HTR-8/SVneo (cell line): ENCODE measurements around the gene XPO5.
"Not testable (repeated sequence)": the region's sequence is repeated elsewhere in the genome, so short reads cannot be mapped to it uniquely, and the experiment has no call there.

ENCODE experiments used
- DNase-seq: peaks from one replicate; pipeline ENCODE4 v3.0.0; 2011; ENCODE audit warnings: low spot score, mixed read lengths; ENCODE audit not compliant: insufficient read length
- FAIRE-seq: peaks from 2 replicates; lab custom pipeline; 2011; peaks lifted over from hg19 to GRCh38; lab: Jason Lieb, UNC

The XPO5 gene

DNA sequence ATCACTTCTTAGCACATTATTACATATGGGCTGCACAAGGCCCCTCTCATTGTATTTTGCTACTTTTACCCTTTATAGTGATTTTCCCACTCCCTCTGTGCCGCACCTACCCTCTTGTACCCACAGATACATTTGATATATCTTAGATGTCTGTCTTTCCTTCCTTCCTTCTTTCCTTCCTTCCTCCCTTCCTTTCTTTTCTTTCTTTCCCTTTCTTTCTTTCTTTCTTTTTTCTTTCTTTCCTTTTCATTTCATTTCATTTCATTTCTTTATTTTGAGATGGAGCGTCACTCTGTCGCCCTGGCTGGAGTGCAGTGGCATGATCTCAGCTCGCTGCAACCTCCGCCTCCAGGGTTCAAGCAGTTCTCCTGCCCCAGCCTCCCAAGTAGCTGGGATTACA is 12.4 kb upstream of the XPO5 start:
- FAIRE-seq = no peak
- no peak for DNase-seq

DNA sequence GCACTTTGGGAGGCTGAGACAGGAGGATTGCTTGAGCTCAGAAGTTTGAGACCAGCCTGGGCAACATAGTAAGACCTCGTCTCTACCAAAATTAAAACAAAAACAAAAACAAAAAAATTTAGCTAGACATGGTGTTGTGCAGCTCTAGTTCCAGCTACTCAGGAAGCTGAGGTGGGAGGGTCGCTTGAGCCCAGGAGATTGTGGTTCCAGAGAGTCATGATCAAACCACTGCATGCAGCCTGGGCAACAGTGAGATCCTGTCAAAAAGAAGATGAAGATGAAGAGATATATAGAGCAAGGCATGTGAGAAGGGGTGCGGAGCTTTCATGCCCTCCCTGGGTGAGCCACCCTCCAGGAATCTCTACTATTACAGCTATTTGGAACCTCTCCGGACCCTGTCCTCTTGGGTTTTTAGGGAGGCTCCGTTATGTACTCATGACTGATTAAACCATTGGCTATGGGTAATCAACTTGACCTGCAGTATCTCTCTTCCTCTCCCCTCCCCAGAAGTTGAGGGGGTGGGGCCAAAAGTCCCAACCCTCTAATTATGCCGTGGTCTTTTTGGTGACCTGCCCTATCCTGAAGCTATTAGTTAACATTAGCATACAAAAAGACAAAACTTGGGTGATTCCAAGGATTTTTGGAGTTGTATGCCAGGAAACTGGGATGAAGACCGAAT is 9.2 kb upstream of the XPO5 start:
- no peak for FAIRE-seq

DNA sequence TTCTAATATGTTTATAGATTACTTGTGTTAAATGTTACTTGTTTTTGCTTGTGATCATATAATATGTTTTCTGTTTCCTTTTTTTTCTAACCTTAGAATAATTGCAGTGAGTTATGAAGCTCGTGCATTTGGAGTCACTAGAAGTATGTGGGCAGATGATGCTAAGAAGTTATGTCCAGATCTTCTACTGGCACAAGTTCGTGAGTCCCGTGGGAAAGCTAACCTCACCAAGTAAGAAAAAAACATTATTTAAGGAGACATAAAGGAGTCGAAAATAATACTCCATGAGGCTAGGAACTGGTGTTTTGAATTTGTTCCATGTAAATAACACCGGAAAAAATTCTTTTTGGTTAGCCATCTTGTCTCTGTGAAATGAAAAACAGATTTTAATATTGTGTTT is 7.1 kb upstream of the XPO5 start:
- DNase-seq = no peak
- no peak for FAIRE-seq

More for the DNA sequence above, 9.2 kb upstream of the XPO5 start:
- DNase-seq = no peak

DNA sequence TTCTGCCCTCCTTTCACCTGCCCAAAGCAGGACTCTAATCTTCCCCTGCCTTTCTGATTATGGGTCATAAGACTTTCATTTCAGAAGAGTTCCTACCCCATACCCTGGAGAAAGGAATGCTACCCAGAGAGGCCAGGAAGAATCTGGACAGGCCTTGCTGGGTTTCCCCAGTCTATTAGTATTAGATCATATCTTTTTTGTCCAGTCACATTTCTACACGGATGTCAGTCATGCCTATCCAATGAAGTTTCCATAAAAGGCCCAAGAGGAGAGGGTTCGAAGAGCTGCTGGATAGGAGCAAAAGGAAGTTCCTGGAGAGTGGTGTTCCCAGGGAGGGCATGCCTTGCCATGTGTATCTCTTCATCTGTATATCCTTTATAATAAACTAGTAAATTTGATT is 3.3 kb upstream of the XPO5 start:
- FAIRE-seq = no peak

DNA sequence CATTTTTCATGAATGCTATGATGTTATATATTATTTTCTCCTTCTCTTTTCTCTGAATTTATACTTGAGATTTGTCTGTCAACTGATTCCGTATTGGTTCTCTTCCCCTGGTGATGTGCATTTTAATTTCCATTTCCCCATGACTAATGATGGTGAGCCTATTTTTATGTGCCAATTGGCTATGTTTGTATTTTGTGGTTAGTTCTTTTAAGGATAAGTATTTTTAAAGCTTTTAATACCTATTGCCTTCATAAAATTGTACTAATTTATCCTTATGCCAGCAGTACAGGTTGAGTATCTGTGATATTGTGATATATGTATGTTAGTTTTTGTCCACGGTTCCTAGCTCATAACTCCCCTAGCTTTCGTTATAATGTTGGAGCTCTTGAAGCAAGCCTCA is 2.9 kb upstream of the XPO5 start:
- no peak for FAIRE-seq
- no peak for DNase-seq

More for the DNA sequence above, 3.3 kb upstream of the XPO5 start:
- DNase-seq = no peak

DNA sequence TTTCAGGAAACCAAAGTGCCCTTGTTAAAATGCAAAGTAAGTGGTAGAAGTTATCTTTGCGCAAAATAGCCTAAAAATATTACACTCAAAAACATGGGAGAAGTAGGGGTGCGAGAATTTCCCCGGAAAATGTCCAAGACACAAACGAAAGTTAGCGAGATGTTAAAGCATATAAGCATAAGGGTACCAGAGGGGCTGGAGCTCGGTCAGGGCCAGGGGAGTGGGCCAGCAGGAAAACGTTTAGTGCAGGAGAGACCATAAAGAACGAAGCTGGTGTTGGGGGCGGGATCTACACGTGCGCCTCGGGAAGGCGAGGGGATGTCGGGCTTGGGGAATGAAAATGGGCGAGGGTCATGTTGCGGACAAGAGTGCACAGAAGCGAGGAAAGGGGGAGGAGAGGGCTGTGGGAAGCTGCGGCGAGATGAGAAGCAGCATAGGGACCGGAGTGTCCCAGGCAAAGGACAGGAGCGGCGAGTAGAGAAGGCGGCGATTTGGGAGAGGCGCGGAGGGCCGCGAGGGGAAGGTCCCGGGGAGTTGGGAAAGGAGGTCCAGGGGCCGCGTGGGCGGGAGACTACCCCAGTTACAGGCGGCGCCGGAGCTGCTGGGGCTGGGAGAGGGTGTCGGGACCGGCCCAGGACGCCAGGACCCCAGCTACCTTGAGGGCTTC is 600 bp downstream of the XPO5 start:
- DNase-seq (peak; percentile 49), FAIRE-seq (no peak)

DNA sequence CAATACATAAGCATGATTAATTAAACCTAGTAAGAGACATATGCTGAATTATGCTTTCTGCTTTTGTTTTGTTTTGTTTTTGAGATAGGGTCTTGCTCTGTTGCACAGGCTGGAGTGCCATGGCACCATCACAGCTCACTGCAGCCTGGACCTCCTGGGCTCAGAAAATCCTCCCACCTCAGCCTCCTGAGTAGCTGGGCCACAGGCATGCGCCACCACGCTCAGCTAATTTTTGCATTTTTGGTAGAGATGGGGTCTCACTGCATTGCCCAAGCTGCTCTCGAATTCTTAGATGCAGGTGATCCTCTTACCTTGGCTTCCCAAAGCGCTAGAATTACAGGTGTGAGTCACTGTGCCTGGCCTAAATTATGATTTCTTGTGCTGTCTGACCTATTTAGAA is 3.8 kb downstream of the XPO5 start:
- DNase-seq (no peak), FAIRE-seq (no peak)

DNA sequence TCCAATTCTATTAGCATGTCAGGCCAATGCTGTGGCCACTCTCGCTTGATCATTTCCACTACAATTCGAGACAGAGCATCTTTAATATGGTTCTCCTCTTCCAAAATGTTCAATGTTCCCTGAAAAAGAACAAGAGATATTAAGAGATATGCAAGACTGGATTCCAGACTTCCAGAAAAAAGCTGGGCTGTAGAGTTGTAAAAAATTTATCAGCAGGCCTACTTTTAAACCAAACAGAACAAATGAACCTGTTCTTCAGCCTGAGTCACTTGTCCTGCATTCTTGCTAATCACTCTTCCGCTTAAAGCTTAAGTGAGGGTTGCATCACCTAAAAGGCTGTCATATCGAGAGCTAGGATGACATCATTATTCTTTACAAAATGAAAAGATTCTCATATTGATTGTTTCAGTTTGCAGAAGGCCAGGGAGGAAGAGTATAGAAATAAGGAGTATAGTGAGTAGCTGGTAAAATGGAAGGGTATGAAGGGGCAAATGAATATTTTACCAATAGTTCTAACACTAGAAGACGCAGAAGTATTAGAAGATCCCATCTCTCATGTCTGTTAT is 4.9 kb downstream of the XPO5 start:
- DNase-seq (no peak), FAIRE-seq (no peak)

DNA sequence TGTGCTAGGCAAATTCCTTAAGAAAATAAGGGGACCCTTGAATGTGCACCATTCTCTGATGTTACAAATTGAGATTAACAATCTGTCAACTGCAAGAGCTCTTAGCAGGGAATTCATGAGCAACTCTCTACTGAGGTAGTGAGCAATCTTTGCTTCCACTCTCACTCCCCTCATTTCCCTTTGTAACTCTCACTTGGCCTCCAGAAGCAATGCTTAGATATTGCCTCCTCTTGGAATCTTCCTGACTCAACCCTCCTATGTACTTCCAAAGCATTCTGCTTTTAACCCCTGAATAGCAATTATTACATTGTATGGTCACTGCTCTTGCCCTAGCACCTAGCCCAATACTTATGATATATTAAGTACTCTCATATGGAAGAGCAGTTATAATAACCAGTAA is 16.5 kb downstream of the XPO5 start:
- DNase-seq (no peak), FAIRE-seq (no peak)

DNA sequence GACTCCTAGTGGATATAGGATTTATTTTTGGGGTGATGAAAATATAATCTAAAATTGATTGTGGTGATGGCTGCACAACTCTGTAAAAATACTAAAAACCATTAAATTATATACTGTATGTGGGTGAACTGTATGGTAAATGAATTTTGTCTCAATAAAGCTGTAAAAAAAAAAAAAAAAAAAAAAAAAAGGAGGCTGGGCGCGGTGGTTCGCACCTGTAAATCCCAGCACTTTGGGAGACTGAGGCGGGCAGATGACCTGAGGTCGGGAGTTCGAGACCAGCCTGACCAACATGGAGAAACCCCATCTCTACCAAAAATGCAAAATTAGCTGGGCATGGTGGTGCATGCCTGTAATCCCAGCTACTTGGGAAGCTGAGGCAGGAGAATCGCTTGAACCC is 18.2 kb downstream of the XPO5 start:
- FAIRE-seq = not testable (repeated sequence)

DNA sequence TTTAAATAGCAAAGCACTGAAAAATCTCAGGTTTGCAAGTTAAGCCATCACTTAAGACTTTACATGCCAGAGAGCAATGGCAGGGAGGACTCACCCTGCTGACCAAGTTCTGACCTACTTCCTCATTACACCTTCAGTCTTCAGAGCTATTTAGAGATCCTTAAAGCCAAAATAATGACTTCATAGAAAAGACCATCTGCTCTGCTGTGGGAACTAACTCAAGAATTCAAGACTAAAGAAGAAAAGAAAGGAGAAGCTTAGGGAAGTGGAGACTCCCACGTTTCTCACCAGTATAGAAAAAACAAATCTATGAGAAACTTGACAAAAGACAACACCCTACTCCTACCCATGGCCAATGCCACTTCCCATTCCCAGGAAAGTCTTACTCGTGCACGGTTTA is 28.6 kb downstream of the XPO5 start:
- no peak for DNase-seq
- FAIRE-seq = no peak

More for the DNA sequence above, 18.2 kb downstream of the XPO5 start:
- DNase-seq = not testable (repeated sequence)

DNA sequence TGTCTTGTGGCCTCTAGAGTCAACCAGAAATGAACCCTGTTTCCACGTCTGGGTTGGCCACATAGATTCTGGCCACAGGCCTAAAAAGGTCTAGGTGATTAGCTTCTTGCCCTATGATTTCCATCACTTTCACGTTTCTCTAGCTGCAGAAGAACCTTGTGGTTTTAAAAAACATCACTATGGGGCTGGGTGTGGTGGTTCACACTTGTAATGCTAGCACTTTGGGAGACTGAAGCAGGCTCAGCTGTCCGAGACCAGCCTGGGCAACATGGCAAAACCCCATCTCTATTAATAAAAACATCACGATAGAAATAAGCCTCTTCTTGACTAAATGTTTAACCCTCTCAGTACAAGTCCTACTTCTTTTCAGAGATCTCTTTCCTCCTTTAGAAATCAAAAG is 31.4 kb downstream of the XPO5 start:
- DNase-seq = no peak
- no peak for FAIRE-seq

DNA sequence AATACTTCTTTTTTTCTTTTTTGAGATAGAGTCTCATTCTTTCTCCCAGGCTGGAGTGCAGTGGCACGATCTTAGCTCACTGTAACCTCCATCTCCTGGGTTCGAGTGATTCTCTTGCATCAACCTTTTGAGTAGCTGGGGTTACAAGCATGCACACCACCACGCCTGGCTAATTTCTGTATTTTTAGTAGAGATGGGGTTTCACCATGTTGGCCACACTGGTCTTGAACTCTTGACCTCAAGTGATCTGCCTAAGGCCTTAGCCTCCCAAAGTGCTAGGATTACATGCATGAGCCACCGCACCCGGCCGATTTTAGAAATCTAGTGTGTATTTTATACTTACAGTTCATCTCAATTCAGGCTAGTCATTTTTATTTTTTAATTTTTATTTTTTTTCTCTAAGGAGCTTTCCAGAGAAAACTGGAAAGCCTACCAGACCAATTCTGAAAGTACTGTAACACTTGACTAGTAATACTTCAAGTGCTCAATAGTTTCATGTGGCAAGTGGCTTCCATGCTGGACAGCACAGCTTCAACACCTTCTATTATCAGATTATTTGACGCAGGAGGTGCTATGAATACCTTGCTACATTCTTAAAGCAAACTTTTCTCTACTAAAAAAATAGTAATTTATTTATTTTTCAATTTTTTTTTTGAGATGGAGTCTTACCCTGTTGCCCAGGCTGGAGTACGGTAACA is 33.9 kb downstream of the XPO5 start:
- FAIRE-seq (no peak), DNase-seq (no peak)

DNA sequence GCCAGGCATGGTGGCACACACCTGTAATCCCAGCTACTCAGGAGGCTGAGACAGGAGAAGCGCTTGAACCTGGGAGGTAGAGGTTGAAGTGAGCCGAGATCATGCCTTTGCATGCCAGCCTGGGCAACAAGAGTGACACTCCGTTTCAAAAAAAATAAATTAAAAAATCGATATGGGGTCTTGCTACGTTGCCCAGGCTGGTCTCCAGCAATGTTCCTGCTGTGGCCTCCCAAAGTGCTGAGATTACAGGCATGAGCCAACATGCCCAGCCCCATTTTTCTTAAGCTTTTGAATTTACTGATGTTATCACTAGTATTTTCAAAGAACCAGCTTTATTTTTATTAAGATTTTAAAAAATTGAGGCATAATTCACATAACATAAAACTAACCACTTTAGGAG is 35.3 kb downstream of the XPO5 start:
- DNase-seq = no peak

DNA sequence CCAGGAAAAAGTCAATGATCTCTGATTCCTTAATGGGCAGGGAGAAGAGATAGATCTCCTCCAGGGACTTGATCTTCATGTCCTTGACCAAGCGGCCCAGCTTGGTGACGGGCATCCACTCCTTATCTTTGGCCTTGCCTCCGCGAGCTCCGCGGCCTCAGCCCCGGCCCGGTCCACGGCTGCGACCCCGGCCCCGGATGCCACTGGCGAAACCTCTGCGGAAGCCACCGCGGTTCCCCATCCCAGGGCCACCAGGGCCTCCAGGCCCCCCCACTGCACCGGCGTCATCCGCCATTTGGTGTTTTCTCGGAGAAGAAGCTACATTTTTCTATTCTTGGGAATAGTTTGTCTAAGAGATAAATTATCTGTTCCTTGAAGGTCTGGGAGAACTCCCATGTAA is 36.4 kb downstream of the XPO5 start:
- not testable (repeated sequence) for FAIRE-seq, DNase-seq

More for the DNA sequence above, 35.3 kb downstream of the XPO5 start:
- no peak for FAIRE-seq

DNA sequence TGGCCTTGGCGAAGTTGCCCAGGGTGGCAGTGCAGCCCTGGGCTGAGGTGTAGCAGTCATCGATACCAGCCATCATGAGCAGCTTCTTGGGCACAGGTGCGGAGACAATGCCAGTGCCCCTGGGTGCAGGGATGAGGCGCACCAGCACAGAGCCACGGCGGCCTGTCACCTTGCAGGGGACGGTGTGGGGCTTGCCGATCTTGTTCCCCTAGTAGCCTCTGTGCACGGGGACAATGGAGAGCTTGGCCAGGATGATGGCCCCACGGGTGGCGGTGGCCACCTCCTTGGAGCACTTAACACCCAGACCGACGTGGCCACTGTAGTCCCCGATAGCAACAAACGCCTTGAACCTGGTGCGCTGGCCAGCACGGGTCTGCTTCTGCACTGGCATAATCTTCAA is 36.9 kb downstream of the XPO5 start:
- not testable (repeated sequence) for FAIRE-seq, DNase-seq

DNA sequence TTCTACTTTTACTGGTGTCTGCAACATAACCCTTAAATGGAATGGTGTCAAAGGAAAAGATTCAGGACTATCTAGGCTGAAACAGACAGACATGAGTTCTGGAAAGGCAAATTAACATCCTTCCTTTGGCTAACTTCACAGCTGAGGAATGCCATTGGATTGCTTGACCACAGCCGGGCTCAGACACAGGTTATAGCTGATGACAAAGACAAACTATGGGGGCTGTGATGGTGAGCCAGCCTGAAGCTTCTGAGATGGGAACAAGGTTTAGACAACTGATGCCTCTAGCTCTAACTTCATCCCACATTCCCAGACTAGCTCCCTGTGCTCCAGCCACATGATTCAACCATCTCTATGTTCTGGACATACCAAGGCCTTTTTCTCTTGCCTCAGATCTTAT is 43.6 kb downstream of the XPO5 start:
- DNase-seq (no peak), FAIRE-seq (no peak)

DNA sequence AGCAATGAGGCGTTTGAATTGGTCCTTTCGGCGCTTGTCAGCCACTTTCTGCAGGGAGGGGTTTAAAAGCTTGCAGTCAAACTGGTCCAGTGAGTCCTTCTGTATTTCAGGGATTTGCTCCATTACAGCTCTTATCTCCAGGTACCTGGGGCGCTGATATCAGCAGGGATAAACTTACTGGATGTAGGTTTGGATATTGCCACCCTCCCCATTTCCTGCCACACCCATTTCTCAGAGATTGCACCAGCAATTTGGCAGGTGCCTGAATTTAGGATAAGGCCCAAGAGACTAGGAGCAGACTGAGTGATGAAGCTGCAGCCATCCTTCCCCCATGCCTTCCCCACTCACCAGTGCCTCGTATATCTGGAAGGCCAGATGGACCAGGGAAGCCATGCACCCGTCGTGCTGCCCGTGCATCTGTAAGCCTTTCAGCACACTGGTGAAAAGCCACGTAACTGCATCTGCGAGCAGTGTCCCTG is 51.3 kb downstream of the XPO5 start:
- DNase-seq (no peak), FAIRE-seq (no peak)

DNA sequence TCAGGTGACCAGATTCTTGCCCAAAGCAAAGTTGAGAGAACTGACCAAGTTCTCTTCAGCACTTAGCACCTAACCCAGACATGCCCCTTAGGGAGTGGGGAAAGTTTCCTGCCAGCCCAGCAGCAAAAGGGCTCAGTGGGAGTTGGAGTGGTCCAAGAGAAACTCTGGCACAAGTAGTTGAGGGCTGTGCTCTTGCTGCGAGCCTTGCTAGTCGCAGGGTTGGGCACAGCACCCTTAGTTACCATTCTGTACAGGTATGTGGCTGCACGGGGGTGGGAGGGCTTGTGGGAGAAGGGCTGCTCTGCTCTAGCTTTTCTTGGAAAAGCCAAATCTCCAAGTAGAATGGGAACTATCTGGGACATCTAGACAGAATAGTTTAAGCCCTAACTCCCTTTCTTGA is 52.6 kb downstream of the XPO5 start:
- no peak for FAIRE-seq
- DNase-seq = no peak

DNA sequence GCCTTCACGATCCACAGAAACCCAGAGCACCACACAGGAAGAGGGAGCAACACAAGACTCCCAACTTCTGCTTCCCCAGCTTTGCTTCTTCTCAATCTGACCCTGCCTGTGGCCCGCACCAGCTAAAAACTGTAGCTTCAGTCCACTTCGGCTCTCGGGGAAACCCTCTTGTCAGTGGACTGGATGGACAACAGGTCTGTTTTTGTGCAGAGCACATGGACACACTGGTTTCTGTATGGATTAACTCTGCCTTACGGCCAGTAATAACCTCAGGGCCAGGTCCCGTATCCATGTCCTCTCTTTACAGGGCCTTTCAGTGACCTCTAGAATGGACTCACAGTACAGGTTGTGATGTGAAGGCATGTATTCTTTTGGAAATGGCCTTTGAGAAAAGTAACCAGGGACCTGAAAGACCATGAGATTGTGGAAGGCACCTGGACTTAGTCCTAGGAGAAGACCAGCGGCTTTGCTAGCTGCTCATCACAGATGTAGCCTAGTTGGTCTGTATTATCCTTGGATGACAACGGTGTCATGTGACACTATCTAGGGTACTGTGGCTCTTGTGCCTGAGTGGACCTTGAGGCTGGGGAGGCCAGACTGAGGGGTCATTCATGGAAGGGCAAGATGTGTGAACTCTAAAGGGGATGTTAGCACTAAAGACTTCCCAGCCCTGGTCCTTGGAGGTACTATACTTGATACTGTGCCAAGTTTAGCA is 53.1 kb downstream of the XPO5 start:
- DNase-seq (no peak), FAIRE-seq (no peak)
